HG03565 (cell line): ENCODE measurements around the gene TMEM130.
"Not testable (repeated sequence)": the region's sequence is repeated elsewhere in the genome, so short reads cannot be mapped to it uniquely, and the experiment has no call there.

Experiments
- ATAC-seq: cut with Tn5 transposase; IDR thresholded peaks from one replicate; pipeline ENCODE4 v1.9.1; 2021; ENCODE audit warnings: mild to moderate bottlenecking, moderate library complexity; ENCODE audit not compliant: unreplicated experiment

TMEM130 gene

DNA sequence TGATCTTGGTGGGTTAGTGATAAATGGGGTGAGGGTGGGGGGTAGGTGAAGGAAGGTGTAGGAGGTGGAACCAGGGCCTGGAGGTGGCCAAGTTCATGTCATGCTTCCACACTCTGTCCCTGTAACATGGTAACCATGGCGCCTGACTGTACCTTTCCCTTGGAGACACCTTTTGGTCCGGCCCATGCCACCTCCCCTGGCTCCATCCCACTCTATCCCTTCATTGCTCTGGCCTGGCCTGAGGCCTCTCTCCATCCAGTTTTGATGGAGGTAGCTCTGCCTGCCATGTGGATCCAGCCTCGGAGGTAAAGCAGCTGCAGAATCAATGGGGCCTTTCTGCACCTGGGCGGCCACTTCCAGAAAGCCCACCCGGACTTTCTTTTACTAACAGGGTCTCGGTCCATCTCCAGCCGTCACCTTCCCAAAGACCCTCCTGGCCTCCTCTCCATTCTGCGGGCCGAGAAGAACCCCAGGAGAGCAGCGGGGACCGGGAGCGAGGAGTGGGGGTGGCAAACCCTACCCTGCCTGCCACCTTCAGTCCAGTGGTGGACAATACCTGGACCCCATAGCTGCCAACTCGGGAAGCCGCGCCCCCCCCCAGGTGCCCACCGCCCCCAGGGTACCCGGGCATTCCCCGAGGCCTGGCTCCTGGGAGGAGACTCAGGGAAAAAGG is 8.0 kb upstream of the TMEM130 start:
- no peak for ATAC-seq

GRCh38 chr7:98877146-98877545 is 7.3 kb upstream of the TMEM130 start:
- no peak for ATAC-seq

DNA sequence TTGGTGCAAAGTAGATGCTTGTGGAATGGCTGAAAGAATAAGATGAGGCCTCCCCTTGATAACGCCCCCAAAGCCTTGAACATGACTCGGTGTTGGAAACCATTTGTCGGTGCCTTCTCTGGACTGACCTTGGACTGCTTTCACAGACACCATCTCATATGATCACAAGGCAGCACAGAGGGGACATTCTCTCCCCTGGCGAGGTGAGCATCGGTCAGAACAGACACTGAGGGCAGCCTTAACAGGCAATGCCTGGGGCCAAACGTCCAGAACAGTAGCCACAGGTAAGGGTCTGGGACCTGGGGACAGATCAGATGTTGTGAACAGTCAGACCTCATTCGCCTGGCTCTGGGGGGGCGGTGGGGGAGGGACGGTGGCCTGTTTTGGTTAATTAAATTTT is 5.7 kb upstream of the TMEM130 start:
- no peak for ATAC-seq

- ATAC-seq = no peak
These were observed 5.1 kb upstream of the TMEM130 start for GRCh38 chr7:98874942-98875341.

GRCh38 chr7:98873610-98874009 is 3.8 kb upstream of the TMEM130 start:
- ATAC-seq = not testable (repeated sequence)

GRCh38 chr7:98872328-98872924 is 2.6 kb upstream of the TMEM130 start:
- ATAC-seq = no peak

- ATAC-seq = no peak
These were observed 1.1 kb upstream of the TMEM130 start for GRCh38 chr7:98870807-98871491.

GRCh38 chr7:98870121-98870651 is 372 bp upstream of the TMEM130 start:
- ATAC-seq = no peak

GRCh38 chr7:98869027-98869596 is 702 bp downstream of the TMEM130 start:
- no peak for ATAC-seq

- ATAC-seq = no peak
These were observed 1.4 kb downstream of the TMEM130 start for GRCh38 chr7:98868450-98868849.

DNA sequence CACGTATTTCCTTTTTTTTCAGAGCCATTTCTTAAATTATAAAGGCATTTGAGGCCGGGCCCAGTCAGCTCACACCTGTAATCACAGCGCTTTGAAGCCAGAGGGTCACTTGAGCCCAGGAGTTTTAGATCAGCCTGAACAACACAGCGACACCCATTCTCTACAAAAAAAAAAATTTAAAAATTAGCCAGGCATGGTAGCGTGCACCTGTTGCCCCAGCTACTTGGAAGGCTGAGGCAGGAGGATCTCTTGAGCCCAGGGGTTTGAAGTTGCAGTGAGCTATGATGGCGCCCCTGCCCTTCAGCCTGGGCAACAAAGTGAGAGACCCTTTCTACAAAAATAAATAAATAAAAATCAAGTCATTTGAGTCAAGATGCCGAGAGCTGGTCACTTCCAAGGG is 3.0 kb downstream of the TMEM130 start:
- ATAC-seq = no peak

DNA sequence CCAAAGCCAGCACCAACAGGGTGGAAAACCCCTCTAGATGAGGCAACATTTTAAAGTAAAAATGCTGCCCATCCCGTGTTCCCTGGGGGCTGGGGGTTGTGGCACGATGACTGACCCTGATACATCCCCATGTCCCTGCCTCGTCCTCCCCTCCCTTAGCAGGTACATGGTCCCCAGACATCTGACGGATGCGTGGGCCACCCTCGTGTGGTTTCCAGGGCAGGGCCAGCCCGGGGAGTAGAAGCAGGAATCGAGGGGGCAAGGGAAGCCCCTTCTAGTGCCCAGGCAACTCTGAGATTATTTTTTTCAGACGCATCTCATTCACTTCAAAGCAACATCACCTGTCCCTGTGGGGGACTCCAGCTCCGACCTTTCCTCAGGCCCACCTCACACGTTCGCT is 3.5 kb downstream of the TMEM130 start:
- ATAC-seq = no peak

DNA sequence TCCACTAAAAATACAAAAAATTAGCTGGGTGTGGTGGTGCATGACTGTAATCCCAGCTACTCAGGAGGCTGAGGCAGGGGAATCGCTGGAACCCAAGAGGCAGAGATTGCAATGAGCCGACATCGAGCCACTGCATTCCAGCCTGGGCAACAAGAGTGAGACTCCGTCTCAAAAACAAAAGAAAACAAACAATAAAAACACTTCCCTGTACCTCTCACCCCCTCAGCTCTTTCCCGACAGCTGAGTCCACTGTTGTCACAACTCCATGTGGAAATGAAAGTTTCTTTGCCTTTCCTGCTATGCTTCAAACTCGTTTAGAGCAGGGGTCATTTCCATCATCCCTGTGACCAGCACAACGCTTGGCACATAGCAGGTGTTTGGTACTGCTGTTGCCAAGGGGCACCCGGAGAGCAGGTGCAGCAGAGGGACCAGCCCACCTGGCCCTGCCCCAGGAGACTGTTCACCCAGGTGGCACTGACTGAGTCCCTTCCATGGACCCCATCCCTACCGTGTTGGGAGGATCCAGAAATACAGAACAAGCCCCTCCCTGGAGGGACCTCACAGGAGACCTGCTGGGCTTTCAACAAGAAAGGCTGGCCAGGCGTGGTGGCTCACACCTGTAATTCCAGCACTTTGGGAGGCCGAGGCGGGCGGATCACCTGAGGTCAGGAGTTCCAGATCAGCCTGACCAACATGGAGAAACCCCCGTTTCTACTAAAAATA is 4.9 kb downstream of the TMEM130 start:
- ATAC-seq = no peak

GRCh38 chr7:98863601-98864000 is 6.2 kb downstream of the TMEM130 start:
- no peak for ATAC-seq

DNA sequence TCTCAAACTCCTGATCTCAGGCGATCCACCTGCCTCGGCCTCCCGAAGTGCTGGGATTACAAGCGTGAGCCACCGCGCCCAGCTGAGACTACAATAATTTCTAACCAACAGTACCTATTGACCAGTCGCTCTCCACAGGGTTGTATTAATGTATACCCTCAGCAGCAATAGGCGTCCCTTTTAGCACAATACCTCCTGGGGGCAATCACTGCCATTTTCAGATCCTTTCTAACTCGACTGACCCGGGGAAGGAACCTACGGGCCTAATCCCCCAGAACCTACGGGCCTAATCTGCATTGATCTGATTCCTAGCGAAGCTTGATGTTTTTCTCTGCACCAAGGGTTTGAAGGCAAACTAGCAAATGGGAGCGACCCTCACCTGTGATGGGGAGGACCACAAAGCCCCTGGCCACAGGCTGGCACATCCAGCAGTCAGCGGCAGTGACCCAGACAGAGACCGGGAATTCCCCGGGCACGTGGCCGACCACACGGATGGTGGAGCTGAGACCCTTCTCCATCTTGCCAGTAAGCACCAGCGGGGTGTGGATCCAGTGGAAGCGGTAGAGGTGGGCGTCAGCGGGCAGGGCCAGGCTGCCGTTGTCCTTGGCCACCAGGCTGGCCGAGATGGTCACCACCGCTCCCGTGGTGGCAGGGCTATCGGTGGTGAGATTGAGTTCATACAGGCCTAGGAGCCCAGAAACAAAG is 6.9 kb downstream of the TMEM130 start:
- ATAC-seq = no peak

DNA sequence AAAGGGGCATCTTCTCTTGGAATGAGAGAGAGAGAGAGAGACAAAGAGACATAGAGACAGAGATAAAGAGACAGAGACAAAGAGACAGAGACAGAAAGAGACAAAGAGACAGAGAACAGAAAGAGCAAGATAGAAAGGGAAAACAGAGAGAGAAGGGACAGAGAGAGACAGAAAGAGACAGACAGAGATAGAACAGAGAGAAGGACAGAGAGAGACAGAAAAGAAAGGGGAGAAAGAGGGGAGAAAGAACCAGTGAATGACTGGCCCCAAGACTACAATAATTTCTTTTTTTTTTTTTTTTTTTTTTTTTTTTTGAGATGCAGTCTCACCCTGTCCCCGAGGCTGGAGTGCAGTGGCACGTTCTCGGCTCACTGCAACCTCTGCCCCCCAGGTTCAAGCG is 7.6 kb downstream of the TMEM130 start:
- no peak for ATAC-seq

DNA sequence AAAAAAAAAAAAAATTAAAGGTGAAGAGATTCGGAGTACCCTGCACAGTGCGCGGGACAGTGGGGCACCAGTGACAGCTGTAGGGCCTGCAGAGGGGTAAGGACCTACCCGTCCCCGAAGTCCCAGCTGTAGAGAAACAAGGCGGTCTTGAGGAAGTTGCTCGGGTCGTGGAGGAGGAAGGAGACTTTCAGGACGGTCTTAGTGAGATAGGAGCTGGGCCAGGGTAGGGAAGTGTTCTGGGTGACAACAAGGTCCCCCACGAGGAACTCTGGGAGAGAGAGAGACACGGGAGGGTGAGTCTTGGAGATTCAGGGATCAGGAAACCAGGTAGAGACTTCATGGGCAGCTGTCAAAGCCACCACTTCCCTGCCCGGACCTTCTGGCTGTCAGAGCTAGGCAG is 9.7 kb downstream of the TMEM130 start:
- ATAC-seq = no peak

GRCh38 chr7:98855610-98856422 is 14.0 kb downstream of the TMEM130 start:
- no peak for ATAC-seq

DNA sequence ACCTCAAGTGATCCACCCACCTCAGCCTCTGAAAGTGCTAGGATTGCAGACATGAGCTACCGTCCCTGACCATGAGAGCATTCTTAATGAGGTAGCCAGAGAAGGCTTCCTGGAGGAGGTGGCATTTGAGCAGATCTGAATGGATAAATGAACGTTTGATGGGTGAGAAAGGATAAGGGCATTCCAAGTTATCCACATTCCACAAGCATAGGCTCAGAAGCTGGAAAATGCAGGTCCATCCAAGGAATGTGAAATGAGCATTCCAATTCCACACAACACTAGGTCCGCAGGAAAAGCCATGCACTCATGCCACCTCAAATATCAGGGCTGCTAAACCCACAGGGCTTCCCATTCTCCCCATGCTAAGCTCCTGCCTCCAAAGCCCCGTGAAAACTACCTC is 17.0 kb downstream of the TMEM130 start:
- no peak for ATAC-seq

DNA sequence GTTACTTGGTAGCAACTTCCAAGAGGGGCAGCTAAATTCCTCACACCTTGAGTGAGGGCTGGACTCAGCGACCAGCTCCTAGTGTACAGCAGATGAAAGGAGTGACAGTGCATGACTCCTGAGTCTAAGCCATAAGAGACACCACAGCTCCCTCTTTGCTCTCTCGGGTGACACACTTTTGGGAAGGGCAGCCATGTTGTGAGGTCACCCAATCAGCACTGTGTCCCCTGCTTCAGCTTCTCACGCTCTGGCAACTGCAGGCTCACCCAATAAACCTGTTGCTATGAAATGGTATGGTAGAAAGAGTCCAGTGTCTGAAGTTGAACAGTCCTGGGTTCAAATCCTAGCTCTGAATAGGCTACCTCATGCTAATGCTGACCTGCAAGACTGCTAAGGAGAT is 20.9 kb downstream of the TMEM130 start:
- ATAC-seq = no peak
